Transverse colon (tissue), 4 donors: ENCODE data around the gene EIF3J. TPM values are rescaled to one million over a fixed set of nuclear protein-coding genes. Genes with fewer than 3 reads are reported as not detected.

Experiments
- DNase-seq: peaks from one replicate; pipeline ENCODE4 v3.0.0-alpha.2; 2019
- H3K27ac ChIP-seq, 4 donors: fragments of 200-600 bp; sonication (generic); 2 replicates each; pipeline ENCODE4 v1.5.1; 2016 to 2018; ENCODE audit warnings: inconsistent platforms in 4 of 4
- H3K27me3 ChIP-seq: fragments of 200-600 bp; sonication (generic); 2 replicates; pipeline ENCODE4 v1.5.1; 2017; ENCODE audit warnings: inconsistent platforms
- H3K36me3 ChIP-seq, 4 donors: fragments of 200-600 bp; sonication (generic); 2 replicates each; pipeline ENCODE4 v1.5.1; 2017 to 2019; ENCODE audit warnings: inconsistent platforms in 4 of 4
- H3K4me1 ChIP-seq, 4 donors: fragments of 200-600 bp; sonication (generic); 2 replicates each; pipeline ENCODE4 v1.5.1; 2017 to 2020; ENCODE audit warnings: inconsistent platforms in 4 of 4
- H3K4me3 ChIP-seq, 4 donors: fragments of 200-600 bp; sonication (generic); 1 replicate in 1 of 4; 2 replicates in 3 of 4; pipeline versions ENCODE4 v1.5.1 to v1.6.1; 2017 to 2019; ENCODE audit warnings: inconsistent platforms in 4 of 4
- H3K9me3 ChIP-seq, 2 donors: fragments of 200-600 bp; sonication (generic); 2 replicates each; pipeline ENCODE4 v1.5.1; 2017 to 2019; ENCODE audit warnings: inconsistent platforms in 2 of 2
- EP300 ChIP-seq: sonication (generic); formaldehyde crosslinking; IDR thresholded peaks from one replicate; pipeline ENCODE4 v1.6.1; 2017; ENCODE audit warnings: antibody characterized with exemption, low read depth
- POLR2A ChIP-seq: fragments of 450-650 bp; IDR thresholded peaks from one replicate; pipeline ENCODE4 v1.6.1; 2016; ENCODE audit warnings: antibody characterized with exemption, mild to moderate bottlenecking, moderate library complexity
- POLR2AphosphoS5 ChIP-seq, 3 donors: sonication (generic); formaldehyde crosslinking; IDR thresholded peaks; one replicate each; pipeline ENCODE4 v1.6.1; 2016; ENCODE audit warnings: antibody characterized with exemption in 3 of 3
- WGBS, 2 donors: methylation state at CpG; one replicate each; pipeline ENCODE4 v1.1.5; 2018; ENCODE audit warnings: low coverage in 1 of 2; 5-methylcytosine and 5-hydroxymethylcytosine counted together
- in situ Hi-C, 4 donors: fragments of 200-750 bp; cut with MboI; loops; one replicate each; pipeline versions ENCODE4 v1.15.0 to v1.15.1; 2017; ENCODE audit warnings: low sequenced_read_pairs in 3 of 4, low pct_ligation_motif_present in 1 of 4, low pct_unique_long_range_greater_than_20kb in 1 of 4
- intact Hi-C: fragments of 100-400 bp; cut with DNase I; formaldehyde crosslinking; loops from one replicate; pipeline ENCODE4 v1.15.1; 2023; ENCODE audit warnings: low total_unique reads
- total RNA-seq, 4 donors: library from RNA; depleted of rRNA; stranded (reverse); fragments of >200 nt; gene quantifications; one replicate each; pipeline ENCODE4 v1.1.0, GENCODE V29; 2016
- TF ChIP-seq, protein P1 (sequence below), 5 experiments: fragments of 200-600 bp in 3 of 5; fragments of 450-650 bp in 2 of 5; sonication (generic) in 3 of 5; IDR thresholded peaks; 1 replicate in 2 of 5; 2 replicates in 3 of 5; pipeline ENCODE4 v1.5.1; 2016 to 2017; ENCODE audit warnings: antibody characterized with exemption in 5 of 5, inconsistent platforms in 3 of 5, mild to moderate bottlenecking in 2 of 5, moderate library complexity in 1 of 5

The EIF3J gene
- total RNA-seq, 4 donors from 2014 or later, result 27.7 to 55.6 (median 42.2) TPM

DNA sequence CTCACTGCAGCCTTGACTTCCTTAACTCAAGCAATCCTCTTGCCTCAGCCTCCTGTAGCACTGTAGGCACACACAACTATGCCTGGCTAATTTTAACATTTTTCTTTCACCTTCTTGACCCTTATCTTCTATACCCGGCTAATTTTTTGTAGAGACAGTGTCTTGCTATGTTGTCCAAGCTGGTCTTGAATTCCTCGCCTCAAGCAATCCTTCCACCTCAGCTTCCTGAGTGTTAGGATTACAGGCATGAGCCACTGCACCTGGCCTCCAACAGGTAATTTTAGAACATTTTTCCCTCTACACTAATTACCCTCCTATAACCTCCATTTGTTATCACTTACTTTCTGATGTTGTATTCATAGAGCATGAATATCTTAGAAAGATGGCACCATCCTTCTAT, 66.2 kb downstream of the EIF3J start:
- Histone ChIP-seq H3K36me3 (peaks cover 0 to 85% (median 37%) of the 10 kb centered on the region in 4 donors), H3K4me1 (no peaks in the 10 kb centered on the region), H3K9me3 (no peaks in the 10 kb centered on the region), H3K4me3 (no peak overlapping the region), H3K27me3 (no peaks in the 10 kb centered on the region), H3K27ac (no peak overlapping the region)
- no peak for DNase-seq
- TF ChIP-seq POLR2A (no peak), EP300 (no peak), POLR2AphosphoS5 (IDR thresholded peaks at IDR 0.05) (no peak)
- TF ChIP-seq, protein P1, sequence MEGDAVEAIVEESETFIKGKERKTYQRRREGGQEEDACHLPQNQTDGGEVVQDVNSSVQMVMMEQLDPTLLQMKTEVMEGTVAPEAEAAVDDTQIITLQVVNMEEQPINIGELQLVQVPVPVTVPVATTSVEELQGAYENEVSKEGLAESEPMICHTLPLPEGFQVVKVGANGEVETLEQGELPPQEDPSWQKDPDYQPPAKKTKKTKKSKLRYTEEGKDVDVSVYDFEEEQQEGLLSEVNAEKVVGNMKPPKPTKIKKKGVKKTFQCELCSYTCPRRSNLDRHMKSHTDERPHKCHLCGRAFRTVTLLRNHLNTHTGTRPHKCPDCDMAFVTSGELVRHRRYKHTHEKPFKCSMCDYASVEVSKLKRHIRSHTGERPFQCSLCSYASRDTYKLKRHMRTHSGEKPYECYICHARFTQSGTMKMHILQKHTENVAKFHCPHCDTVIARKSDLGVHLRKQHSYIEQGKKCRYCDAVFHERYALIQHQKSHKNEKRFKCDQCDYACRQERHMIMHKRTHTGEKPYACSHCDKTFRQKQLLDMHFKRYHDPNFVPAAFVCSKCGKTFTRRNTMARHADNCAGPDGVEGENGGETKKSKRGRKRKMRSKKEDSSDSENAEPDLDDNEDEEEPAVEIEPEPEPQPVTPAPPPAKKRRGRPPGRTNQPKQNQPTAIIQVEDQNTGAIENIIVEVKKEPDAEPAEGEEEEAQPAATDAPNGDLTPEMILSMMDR (IDR thresholded peaks at IDR 0.05), result no peak
- in situ Hi-C loops, result no loop called here
- intact Hi-C loops, result no loop called here
- WGBS, 2 donors, result 100% methylated on average over 1 to 2 of the region's 2 CpGs

DNA sequence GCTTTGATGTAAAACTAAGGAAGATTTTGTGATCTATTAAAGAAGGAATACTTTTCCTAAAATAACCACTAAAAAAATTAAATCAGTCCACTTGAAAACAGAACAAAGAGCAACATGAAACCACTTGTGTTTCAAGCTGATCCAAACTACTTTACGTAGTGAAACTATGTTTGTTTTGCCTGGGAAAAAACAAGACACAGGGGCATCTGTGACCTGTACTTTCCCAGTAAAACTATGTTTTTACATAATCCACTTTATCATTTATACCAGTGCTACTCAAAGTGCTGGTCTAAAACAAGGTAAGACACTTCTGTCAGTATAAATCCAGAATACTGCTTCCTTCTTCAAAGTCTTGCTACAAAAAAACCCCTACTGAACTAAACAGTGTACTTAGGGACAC, 69.8 kb downstream of the EIF3J start:
- H3K4me3 ChIP-seq, result no peak overlapping the region
- no peak overlapping the region for H3K27ac ChIP-seq
- intact Hi-C loops, result no loop called here
- in situ Hi-C loops, result no loop called here
- no peaks in the 10 kb centered on the region for H3K9me3 ChIP-seq
- no peak for DNase-seq
- H3K36me3 ChIP-seq, result peaks cover 0 to 77% (median 31%) of the 10 kb centered on the region in 4 donors
- TF ChIP-seq, protein P1 (IDR thresholded peaks at IDR 0.05), result no peak
- no peak for TF ChIP-seq POLR2A
- TF ChIP-seq POLR2AphosphoS5 (IDR thresholded peaks at IDR 0.05), result no peak
- TF ChIP-seq EP300, result no peak
- H3K27me3 ChIP-seq, result no peaks in the 10 kb centered on the region
- no peaks in the 10 kb centered on the region for H3K4me1 ChIP-seq
- 88 to 100% methylated on average over 1 of the region's 1 CpG for WGBS, 2 donors

Other genes starting within 250 kb of the EIF3J start
- 10 to 100 TPM; 80.7 to 95.5 (median 91.0) TPM for gene GOLM2, start 248.4 kb upstream of the EIF3J start, total RNA-seq
- 10 to 100 TPM; 52.0 to 84.8 (median 62.8) TPM for gene CTDSPL2, start 109.5 kb upstream of the EIF3J start, total RNA-seq
- 100 to 1,000 TPM in 2 of 4 donors, 10 to 100 TPM in 2; 79.7 to 149 (median 103) TPM for gene SPG11, start 126.5 kb downstream of the EIF3J start, total RNA-seq
- 10 to 100 TPM in 1 of 4 donors, 1 to 10 TPM in 3; 3.0 to 40.0 (median 4.4) TPM for gene PATL2, start 174.2 kb downstream of the EIF3J start, total RNA-seq
- 1,000 to 10,000 TPM; 1,352 to 7,131 (median 5,706) TPM for gene B2M, start 174.4 kb downstream of the EIF3J start, total RNA-seq
- gene TRIM69, start 199.4 kb downstream of the EIF3J start, total RNA-seq, result 10 to 100 TPM in 3 of 4 donors, 1 to 10 TPM in 1; 5.6 to 17.3 (median 13.7) TPM